ENCODE measurements around the gene USP22.
"Not testable (repeated sequence)": the region's sequence is repeated elsewhere in the genome, so short reads cannot be mapped to it uniquely, and the experiment has no call there.

Gene USP22

DNA sequence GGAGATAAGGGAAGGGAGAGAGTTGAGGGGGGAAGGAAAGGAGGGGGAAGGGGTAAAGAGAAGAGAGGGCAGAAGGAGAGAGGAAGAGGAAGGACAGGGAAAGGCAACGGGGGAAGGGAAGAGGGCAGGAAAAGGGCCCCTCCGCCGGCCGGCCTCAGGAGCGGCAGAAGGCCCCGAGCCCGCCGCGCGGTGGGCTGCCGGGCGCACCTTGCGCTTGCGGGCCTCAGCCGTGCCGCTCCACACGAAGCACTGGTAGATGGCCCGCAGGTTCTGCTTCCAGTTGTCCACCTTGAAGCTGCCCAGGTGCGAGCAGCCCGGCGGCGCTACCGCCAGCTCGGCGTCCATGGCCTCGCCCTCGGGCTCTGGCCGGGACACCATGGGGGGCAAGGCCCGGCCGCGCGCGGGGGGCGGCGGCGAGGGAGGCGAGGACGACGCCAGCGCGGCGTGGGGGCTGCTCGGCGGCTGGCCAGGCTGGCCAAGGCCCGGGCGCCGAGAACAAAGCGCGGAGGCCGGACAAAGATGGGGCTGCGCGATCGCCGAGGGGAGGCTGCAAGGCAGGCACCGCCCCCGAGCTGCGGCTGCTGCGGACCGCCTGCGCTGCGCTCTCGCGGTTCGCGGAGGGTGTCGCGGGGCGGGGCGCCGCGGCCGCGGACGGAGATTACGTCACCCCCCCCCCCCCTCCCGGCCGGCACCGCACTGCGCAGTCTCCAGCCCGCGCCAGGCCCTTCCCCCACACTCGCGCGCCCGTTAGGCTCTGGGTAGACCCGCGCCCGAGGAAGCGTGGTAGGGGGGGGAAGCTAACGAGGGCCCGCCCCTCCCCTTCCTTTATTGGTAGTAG lies at the start of gene USP22:
Gene USP22, minus strand, starts transcription at position 554 of the 838 bp plus-strand sequence. Its CDS starts 176 bp downstream, at position 378.
- no peak for DNase-seq

DNA sequence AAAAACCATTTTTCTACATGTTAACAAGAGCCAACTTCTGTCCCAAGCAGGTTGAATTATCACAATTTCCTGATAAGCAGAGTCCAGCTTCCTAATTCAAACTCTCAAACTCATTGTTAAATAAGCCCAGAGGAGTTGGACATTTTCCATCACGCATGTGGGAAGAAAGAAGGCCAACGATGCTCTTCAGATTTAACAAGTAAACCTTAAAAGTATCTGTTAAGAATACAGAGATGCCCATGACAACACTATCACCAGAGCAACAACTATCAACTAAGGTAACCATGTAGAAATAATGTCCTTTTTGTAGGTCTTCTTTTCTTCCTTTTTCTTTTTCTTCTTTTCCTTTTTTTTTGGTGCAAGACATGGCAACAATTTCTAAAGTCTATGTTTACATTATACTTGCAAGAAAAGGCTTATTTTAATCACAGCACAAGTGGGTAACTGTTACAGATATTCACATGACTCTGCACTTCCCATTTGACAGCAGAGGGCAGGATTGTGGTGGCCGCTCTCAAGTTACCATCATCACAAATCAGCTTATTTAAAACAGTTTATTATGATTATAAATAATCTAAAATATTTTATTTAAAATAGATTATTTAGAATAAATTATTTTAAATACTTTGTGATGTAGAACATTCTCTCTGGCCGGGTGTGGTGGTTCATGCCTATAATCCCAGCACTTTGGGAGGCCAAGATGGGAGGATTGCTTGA lies 48.2 kb upstream of the USP22 start:
- DNase-seq: no peak

DNA sequence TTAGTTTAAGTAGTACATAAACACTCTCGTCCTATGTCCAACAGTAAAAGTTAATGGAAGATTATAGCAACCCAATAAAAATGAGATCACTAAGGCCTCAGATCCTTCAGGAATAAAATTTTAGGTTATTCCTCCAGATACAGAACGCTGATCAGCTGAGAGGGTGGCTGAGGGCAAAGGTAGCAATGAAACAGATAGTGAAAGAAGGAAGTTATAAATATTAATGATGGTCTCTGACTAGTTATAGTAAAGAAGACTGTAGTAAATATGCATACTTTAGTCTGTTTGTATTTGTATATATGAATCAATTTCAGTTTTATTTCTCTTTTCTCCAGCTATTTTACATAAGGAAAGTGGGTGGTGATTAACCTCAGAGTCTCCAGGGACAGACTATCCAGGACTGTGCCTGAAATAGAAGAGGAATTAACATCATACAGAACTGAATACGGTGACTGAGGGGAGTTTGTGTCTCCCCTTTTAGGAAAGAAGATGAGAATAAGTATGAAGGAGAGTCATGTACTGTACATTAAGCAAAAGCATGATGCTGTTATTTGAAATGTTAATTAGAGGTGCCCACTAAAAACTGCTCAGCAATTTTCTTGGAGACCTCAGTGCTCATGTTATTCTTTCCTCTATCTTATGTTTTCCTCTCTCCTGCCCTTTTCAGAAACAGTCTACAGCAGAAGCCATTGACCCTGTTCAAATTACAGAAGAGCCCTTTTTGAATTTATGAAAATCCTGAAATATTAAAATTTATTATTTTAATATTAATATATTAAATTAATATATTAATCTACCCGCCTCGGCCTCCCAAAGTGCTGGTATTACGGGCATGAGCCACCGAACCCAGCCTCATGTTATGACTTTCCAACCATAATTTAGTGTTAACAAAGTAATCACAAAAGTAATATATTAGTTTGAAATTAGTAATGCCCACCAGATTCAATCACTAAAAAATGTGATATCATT lies 47.4 kb upstream of the USP22 start:
- no peak for DNase-seq

DNA sequence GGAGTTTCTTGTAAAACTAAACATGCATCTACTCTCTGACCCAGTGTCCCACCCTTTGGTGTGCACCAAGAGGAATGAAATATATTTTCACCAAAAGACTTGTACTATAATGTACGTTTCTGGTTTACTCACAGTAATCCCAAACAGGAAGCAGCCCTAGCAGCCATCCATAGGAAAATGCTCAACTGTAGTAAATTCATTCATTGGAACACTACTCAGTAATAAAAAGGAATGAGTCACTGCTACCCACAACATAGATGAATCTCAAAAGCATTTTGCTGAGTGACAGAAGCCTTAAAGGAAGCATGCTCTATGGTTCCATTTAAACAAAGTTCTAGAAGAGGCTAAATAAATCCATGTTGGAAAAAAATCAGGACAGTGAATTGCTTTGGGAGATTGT lies 46.3 kb upstream of the USP22 start:
- DNase-seq: peak; percentile 18

DNA sequence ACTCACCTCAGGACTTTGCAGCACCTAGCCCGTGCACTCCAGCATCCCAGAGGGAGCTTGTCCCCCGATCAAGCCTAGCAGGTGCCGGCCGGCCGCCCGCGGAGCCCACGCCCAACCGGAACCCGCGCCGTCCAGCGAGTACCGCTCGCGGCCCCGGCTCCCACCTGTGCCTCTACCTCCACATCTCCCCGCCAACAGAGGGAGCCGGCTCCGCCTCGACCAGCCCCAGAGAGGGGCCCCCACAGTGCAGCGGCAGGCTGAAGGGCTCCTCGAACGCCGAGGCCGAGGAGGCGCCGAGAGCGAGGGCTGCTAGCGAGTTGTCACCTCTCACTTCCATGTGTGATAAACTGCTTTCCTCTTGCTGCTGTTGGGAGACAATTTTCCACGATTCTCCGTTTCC lies 42.9 kb upstream of the USP22 start:
- no peak for DNase-seq

DNA sequence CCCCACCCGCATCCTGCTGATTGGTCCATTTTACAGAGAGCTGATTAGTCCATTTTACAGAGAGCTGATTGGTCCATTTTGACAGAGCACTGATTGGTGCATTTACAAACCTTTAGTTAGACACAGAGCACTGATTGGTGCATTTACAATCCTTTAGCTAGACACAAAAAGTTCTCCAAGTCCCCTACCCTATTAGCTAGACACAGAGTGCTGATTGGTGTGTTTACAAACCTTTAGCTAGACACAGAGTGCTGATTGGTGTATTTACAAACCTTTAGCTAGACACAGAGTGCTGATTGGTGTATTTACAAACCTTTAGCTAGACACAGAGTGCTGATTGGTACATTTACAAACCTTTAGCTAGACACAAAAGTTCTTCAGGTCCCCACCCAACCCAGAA lies 42.5 kb upstream of the USP22 start:
- not testable (repeated sequence) for DNase-seq

DNA sequence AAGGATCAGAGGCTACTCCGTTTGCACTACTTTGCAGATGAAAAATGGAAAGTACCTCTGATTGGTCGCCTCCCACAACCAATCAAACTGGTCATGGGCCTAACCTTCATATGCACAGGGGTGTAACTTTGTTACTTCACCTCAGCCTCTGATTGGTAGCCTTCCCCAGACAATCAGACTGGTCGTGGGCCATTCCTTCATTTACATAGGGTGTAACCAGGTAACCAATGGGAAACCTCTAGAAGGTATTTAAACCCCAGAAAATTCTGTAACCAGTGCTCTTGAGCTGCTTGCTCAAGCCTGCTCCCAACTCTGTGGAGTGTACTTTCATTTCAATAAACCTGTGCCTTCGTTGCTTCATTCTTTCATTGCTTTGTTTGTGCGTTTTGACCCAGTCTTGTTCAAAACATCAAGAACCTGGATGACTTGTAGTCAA lies 39.2 kb upstream of the USP22 start:
- DNase-seq: no peak

DNA sequence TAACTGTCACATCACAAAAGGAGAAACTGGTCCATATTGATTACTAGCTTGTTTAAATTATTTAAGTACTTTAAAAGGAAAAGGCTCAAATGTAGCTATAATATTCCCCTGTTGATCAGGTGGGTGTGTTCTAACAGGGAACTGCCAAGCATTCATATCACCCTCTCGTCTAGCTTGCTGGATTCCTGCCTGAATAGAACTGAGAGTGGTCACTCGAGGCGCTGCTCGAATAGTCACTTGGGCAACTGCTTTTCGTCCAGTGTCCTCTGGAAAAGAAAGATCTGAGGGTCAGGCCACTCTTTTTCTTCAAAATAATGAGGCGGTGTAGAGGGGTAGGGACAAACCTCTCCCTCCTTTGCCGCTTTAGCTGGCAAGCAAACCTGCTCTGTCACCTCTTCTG lies 36.4 kb upstream of the USP22 start:
- DNase-seq: no peak

DNA sequence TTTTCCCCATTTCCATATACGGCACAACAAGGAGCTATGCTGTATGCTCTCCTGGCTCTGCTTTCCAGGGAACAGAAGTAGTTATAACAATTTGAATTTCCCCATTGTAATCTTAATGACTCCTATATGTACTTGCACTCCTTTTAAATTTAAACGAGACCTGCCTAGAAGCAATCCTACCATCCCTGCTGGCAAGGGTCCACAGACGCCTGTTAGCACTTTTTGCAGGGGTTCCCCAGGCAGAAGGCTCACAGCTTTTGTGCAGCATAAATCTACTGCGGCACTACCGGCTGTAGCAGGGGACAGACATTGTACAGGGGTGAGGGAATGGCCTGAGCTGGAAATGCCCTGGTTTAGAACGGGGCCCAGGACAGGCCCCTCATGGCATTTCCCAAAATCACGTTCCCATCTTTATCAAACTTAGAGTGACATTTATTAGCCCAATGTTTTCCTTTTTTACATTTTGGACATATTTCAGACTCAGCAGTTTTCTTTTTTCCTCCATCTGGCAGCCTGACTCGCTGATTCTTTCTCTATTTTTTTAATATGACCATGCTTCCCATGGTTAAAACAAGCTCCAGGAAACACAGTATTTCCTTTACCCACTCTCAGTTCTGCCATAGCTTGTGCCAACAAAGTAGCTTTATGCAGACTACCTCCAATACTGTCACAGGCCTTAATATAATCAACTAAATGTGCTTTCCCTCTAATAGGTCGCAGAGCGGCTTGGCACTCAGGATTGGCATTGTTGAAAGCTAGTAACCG lies 35.4 kb upstream of the USP22 start:
- no peak for DNase-seq

DNA sequence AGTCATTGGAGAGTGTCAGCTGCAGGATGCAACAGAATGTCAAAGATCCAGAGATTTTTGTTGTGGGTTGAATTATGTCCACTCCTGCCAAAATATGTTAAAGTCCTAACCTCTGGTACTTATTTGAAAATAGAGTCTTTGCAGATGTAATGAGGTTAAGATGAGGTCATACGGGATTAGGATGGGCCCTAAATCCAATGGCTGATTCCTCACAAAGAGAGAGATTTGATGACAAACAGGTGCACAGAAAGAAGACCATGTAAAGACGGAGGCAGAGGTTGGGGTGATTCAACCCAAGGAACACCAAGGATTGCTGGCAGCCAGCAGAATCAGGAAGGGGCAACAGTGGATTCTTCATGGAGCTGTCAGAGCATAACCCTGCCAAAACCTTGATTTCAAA lies 34.5 kb upstream of the USP22 start:
- no peak for DNase-seq

DNA sequence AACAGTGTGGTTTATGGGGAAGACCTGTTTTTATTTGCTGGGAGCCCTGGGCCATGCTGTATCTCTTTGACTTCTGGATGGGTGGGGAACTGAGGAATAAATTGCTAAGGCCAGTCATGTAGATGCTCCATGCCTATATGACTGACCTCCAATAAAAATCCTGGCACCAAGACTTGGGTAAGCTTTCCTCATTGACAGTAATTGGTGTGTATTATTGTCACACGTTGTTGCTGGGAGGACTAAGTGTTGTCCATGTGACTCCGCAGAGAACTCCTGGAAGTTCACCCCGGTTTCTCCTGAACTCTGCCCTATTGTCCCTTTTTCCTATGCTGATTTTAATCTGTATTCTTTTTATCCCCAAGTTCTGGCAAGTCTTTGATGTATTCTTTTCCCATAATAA lies 33.4 kb upstream of the USP22 start:
- no peak for DNase-seq

DNA sequence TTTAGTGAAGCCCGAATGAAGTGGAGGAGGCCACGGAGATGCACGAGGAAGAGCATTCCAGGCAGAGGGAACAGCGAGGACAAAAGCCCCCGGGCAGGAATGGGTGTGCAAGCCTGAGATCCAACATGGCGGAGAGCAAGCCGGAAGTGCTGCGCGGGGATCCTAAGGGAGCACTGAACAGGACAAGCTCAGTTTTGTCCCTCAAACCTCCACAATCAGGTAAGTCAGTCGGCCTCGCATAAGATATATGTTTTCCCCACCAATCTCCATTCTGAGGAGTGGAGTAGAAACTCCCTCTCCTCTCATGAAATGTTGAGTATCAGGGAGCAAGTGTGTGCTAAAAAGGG lies 32.9 kb upstream of the USP22 start:
- no peak for DNase-seq

DNA sequence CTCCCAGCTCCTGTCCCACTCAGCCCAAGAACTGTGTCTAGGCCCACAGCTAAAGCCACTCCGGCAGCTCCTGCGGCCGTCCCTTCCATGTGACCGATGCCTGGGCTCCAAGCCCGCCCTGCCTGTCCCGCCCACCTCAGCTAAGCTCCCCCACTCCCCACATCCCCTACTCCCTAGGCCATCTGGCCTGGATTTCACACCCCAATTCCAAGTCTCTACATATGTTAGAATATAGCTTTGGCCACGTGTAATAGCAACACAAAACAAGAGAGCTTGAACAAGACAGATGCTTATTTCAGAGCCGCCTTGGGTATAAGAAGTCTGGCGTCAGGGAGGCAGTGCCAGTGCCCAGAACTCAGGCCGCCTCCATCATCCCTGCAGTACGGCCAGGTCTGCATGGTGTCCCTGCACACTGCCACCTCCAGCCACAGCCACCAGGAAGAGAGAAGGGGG lies 30.0 kb upstream of the USP22 start:
- no peak for DNase-seq

DNA sequence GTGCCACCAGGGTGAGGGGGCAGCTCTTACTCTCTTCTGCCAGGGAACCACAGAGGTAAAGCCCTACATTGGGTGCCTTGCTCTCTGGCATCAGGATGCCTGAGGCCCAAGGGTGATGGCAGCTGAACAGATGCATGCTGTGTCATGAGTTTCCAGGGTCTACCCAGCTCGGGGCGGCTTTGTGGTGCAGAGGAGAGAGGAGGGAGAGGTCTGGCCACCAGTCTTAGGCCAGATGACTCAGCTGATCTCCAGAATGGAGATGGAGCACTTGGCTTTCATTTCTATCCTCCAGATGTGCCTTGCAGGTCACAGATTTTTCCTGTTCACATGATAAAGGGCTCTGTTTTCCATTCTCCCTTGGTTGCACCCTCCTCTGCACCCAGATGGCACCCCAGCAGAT lies 23.6 kb upstream of the USP22 start:
- no peak for DNase-seq

DNA sequence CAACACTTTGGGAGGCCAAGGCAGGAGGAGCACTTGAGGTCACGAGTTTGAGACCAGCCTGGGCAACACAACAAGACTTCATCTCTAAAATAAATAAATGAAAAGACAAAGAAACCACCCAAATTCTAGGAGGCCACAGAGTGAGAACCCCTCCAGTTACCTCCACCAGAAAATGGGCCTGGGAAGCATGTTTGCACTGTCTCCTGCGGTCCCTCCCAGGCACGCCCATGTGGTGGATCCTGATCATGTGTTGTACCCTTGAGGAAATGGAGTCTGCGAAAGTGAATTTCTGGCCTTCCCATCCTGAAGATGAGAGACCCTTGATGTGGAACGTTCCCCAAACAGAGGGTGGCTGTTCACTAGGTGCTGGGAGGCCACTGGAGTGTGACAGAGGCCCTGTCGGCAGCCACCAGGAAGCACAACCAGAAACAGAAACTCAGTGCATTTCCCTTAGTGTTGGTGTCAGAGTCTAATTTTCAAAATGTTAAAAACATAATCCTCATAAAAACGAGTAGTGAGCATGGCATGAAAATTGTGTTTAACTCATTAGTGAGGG lies 19.2 kb upstream of the USP22 start:
- DNase-seq: no peak

DNA sequence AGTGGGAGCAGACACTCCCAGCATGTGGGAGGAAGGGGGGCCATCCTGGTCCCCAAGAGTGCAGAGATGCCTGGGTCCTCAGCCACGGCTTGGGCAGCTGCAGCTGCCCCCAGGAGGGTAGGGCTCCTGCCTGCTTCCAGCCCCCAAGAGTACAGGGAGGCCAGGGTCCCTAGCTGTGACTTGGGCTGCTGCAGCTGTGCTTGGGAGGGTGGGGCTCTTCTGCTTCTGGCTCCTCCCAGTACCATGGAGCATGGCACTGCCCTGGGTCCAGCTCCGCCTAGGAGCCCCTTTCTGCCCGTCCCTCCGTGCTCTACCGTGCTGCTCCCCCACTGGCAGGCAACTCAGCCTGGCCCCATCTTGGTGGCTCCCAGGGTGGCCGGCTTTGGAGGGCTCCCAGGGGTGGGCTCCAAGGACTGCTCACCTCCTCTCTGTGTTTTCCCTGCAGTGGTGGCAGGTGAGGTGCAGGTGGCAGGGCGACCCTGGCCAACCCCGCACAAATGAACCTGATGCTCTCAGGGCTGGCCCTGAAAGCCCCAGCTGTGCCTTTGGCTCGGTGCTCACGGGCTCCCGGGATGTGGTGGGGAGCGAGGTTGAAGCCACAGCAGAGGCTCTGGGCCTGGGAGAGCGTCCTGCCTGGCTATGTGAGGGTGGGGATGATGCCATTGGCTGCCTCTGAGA lies 18.5 kb upstream of the USP22 start:
- DNase-seq: no peak

DNA sequence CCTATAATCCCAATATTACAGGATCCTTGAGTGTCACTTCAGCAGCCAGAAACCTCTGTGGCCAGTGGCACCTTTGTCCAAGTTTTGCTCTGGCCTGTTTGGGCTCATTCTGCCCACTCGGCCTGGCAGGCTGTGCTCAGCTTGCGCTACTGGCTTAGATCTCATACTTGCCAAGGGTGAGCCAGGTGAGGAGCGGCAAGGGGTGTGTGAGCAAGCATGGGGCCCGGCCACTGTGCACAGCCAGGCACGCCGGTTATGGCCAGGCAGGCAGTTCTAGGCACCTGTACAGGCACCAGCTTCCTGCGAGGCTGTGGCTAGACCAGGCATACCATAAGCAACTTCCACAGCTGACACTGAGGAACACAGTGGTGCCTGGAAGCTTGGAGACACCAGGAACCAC lies 16.9 kb upstream of the USP22 start:
- DNase-seq: no peak

DNA sequence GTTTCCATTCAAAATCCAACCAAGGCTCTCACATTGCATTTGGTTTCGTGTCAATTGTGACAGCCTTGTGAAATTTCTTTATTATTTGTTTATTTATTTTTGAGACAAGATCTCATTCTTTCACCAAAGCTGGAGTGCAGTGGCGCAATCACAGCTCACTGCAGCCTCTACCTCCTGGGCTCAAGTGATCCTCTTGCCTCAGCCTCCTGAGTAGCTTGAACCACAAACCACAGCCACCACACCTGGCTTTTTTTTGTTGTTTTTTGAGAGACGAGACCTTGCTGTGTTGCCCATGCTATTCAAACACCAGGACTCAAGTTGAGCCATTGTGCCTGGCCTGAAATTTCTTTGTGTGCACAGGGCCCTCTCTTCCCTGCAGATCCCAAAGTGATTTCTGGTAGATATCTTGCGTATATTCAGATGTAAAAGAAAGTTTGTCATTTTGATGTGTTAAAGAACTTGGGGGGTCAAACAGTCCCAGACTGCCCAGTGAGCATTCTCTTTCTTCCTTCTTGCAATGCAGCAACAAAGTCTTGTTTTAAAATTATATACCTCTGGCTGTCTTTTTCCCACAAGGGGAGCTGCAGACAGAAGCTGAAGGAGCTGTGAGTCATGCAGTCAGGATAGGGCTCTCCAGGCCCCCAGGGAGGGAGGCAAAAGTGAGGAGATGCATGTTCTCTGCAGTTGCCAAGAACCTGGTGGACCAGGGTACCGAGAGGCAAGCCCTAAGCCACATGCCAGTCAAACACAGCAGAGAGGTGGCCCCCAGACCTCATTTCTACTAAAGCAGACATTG lies 15.5 kb upstream of the USP22 start:
- peak; percentile 67 for DNase-seq

DNA sequence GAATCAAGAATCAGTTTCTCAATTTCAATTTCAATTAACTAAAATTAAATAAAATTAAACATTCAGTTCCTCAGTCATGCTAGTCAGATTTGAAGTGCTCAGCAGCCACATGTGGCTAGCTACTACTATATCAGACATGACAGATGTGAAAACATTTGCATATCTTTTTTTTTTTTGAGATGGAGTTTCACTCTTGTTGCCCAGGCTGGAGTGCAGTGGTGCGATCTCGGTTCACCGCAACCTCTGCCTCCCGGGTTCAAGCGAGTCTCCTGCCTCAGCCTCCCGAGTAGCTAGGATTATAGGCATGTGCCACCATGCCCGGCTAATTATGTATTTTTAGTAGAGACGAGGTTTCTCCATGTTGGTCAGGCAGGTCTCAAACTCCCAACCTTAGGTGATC lies 10.2 kb upstream of the USP22 start:
- not testable (repeated sequence) for DNase-seq

DNA sequence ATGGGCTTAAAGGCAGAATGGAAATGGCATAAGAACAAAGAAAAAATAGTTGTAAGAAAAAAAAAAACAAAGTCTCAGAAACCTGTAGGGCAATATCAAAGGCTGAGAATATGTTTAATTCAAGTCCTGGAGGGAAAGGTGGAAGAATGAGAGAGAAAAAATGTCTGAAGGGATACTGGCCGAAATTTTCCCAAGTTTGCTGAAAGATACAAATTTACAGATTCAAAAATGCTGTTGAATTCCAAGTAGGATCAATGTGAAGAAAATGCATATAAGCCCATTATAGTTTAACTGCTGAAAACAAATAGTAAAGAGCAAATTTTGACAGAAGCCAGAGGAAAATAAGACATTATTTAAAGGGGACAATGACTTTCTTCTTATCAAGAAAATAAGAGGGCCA lies 6.6 kb upstream of the USP22 start:
- no peak for DNase-seq

DNA sequence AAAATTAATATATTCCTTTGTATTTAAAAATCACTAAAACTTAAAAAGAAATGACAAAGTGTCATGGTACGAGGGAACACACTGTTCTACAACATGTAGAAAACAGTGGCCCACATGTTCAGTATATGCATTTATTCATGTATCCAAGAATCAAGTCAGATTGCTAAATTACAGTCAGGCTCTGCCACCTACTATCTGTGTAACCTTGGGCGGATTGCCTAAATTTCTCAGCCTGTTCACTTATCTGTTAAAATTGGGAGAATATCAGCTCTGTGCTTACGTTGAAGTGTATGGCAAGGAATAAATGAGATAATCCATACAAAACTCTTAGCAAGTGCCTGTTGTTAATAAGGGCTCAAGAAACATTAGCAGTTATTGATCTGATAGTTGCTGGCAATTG lies 3.4 kb upstream of the USP22 start:
- no peak for DNase-seq

All from fibroblast of upper back skin (primary cell).